ENCODE measurements around the gene GRK6.

The GRK6 gene

DNA sequence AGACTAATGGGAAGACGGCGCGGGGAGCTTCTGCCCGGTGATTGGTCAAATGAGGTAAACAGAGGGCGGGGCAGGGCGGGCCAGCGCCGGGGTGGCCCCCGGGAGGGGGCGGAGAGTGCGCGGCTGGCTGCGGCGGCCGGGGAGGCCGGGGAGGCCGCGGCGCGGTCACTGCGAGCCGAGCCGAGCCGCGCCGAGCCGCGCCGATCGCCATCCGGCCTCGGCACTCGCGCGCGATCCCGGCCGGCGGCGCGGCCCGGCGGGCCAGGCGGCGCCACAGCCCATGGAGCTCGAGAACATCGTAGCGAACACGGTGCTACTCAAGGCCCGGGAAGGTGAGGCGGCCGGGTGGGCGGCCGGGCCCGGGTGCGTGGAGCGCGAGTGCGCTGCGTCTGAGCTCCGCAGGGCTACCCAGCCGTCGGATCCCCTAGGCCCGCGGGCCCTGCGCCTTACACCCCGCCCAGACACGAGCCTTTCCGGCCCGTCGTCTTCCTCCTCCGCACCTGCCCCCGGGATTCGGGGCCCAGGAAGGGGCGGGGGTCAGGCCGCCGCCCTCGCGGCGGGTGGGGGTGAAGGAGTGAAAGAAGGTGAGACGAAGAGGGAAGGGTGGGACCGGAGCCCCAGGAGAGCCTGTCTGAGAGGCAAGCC, at the start of gene GRK6:
TSS of gene GRK6 (plus strand) at position 111 of the 645 bp plus-strand sequence. CDS start at position 281, 170 bp downstream.
- DNase-seq: no peak

DNA sequence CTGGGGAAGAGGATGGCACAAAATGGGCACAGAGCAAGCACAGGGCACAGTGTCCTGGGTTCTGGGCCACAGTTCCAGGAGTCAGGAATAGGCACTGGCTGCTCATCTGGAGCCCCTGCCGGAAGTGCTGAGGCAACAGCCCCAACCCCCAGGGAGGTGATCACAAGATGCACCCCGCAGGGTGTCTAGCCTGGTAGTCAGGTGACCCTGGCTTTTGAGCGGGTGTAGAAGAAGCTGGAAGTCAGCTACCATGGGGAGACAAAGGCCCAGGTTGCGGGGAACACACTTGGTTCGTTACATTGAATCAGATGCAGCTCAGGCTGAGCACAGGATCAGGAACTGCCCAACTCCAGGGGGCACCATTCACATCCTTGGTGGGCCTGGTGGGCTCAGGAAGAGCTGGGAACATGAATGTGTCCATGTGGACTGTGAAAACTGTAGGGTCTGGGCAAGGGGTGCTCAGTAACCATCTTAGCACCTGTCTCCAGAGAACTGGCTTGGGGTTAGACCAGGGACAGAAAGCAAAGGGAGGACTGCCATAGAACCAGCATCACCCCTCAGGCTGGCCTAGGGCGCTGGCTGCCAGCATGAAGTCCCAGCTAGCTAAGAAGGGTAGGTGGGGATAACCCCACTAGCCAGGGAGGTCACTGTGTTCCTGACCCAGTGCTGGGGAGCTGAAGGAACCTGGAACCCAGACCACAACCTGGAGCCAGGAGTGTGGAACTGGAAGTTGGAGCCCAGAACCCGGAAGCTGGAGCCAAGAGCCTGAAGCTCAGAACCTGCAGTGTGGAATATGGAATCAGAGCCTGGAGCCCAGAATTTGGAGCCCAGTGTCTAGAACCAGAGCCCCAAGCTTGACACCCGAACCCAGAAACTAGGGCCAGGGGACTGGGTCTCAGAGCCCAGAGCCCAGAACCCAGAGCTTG, 48.4 kb upstream of the GRK6 start:
- no peak for DNase-seq

DNA sequence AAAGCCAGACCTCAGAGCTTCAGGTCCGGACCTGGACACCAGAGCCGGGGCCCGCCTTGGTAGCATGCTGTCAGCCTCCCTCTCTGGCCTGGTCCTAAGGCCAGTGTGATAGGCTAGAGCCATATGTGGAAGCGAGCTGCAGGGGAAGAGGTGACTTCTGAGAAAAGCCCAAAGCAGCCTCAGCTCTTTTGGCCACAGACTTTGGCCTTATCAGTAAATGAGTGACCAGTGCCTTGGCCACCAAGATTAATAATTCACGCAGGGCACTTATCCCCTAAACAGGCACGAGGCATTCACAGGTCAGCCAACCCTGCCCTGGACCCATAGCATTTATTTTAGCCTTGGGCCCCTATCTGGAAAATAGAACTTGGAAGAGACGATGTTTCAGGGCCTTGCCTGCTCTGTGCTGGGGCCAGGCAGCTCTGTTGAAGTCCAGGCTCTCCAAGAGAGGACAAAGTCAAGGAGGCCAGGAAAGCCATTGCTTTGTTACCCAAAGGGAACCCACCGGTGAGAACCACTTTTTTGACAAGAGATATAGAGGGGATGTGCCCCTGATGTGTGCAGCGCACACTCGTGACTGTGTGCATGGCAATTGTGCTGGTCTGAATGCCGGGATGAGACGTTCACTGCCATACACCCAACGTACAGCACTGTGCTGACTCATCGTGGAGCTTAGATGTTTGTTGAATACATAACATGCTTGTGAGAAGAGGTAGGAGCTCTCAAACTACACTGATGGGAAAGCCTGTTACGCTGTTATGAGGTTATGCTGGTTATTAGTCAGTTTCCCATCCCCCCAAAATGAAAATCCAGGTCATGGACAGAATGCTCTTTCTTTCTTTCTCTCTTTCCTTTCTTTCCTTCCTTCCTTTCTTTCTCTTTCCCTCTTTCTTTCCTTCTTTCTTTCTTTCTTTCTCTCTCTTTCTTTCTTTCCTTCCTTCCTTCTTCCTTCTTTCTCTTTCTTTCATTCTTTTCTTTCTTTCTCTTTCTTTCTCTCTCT, 47.3 kb upstream of the GRK6 start:
- no peak for DNase-seq

DNA sequence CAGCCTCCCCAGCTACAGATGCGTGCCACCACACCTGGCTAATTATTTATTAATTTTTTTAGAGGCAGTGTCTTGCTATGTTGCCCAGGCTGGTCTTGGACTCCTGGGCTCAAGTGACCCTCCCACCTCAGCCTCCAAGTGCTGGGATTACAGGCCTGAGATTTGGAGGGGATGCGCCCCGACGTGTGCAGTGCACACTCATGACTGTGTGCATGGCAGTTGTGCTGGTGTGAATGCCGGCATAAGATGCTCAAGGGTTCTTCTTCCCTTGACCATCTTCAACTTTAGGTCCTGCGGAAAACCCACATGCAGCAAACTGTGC, 45.7 kb upstream of the GRK6 start:
- no peak for DNase-seq

DNA sequence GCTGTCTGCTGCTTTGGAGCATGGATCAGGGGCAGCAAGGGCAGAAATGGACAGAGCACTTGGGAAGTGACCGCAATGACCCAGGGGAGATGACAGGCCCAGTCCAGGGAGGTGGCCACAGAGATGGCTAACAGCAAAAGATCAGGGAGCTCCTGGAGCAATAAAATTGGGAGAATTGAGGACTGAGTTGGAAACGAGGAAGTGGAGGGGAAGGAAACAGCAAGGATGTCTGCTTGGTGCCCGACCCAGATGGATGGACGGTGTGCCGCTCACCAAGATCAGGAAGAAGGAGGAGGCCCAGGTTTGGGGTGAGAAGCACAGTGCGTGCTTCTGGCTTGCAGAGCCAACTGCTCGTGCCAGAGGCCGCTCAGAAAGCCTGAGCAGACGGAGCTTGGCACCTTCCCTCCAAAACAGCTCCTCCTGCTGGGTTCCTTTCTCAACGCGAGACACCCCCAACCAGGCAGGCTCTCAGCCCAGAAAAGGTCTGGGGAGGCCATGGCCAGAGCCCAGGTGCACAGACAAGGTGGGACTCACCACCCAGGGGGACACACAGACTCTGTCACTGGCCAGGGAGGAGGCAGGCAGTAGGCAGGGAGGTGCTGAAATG, 44.0 kb upstream of the GRK6 start:
- no peak for DNase-seq

DNA sequence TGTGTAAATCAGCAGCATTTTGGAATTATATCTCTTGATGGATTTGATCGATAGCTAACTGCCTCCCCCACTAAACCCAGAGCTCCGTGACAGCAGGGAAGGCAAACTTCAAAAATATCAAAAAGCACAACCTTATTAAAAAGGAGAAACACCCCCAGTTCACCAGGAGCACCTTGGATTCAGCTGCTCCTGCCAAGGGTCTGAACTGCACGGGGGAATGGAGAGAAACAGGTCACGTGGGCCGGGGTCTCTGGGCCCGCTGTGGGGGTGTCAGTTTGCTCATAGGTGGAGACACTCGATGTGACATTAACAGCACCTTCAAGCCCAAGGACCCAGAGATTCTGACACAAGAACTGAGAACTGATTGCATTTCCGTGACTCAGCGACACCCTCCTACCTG, 43.3 kb upstream of the GRK6 start:
- no peak for DNase-seq

DNA sequence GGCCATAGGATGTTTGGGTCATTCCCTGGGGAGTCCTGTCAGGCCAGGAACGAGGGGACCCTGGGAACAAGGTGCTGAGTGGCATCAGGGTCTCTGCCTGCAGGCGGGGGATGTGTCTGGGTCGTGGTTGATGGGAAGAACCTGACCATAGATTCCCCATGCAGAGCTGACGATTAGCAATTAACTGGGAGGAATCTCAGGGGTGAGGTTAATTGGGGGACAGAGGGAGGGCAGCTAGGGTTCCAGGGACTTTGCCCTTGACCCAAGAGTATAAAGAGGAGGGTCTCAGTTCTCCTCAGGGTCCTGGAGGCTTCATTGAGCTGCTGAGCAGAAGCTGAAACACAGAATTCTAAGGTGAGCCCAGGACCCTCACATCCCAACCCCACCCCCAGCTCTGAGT, 42.3 kb upstream of the GRK6 start, which contains the start of gene SLC34A1:
TSS of gene SLC34A1 (plus strand) at position 301 of the 400 bp plus-strand sequence. CDS start 1,308 bp downstream, outside the sequence.
- no peak for DNase-seq

DNA sequence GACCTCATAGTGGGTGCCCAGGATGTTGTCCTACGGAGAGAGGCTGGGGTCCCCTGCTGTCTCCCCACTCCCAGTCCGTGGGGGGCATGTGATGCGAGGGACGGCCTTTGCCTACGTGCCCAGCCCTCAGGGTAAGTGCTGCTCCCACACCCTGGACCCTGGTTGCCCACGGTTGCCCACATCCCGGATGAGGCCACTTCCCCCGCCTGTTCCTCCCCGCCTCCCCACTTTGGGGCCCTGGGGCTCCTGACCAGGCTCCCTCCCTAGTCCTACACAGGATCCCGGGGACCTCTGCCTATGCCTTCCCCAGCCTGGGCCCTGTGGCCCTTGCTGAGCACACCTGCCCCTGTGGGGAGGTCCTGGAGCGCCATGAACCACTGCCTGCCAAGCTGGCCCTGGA, 40.8 kb upstream of the GRK6 start:
- DNase-seq: no peak

DNA sequence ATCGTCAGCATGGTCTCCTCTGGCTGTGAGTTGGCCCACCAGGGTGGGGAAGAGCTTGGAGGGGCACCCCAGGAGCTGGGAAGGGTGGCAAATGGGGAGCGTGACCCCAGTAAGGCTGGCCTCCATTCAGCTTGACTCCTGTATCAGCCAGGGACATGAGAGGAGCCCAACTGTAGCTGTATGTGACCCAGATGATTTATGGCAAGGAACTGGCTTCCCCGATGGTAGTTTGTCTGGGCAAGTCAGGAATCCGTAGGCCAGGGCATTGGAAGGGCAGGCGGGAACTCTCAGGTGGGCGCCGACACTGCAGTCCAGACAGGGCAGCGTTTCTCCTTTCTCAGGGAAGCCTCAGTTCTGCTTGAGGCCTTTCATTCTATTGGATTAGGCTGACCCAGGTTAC, 39.9 kb upstream of the GRK6 start:
- no peak for DNase-seq

DNA sequence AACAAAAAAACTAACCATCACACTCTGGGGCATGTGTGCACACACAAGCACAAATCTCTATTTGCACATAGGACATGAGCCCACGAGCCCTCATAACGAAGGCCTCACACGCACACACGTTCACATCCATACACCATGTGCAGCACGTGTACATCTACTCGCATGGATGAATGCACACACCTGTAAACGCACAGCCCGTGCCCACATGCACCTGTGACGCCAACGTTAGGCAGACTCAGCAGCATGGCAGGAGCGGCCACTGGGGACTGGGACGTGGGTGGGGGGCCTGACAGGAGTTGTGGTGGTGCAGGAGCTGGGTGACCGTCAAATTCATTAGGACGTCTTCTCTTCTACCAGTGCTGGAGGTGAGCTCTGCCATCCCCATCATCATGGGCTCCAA, 39.1 kb upstream of the GRK6 start:
- no peak for DNase-seq

DNA sequence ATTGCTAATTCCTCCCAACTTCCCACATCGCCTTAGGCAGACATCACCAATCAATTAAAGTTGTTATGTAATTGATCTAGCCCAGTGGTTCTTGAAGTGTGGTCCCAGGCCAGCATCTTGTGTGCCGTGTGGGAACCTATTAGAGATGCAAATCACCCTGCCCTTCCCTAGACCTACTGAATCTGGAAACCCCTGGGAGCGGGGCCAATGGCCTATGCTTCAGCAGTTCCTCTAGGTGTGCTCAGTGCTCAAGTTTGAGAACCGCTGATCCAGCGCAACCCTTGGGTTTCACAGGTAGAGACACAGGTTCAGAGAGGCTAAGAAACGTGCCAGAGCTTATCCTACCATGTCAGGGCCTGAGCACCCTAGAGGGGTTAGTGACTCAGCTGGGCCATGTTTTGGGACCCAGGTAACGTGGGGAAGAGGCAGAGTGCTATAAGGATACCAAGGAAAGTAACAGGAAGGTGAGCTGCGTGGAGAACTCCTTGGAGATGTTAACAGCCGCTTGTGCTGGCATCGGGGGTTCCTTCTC, 37.9 kb upstream of the GRK6 start:
- DNase-seq: no peak

DNA sequence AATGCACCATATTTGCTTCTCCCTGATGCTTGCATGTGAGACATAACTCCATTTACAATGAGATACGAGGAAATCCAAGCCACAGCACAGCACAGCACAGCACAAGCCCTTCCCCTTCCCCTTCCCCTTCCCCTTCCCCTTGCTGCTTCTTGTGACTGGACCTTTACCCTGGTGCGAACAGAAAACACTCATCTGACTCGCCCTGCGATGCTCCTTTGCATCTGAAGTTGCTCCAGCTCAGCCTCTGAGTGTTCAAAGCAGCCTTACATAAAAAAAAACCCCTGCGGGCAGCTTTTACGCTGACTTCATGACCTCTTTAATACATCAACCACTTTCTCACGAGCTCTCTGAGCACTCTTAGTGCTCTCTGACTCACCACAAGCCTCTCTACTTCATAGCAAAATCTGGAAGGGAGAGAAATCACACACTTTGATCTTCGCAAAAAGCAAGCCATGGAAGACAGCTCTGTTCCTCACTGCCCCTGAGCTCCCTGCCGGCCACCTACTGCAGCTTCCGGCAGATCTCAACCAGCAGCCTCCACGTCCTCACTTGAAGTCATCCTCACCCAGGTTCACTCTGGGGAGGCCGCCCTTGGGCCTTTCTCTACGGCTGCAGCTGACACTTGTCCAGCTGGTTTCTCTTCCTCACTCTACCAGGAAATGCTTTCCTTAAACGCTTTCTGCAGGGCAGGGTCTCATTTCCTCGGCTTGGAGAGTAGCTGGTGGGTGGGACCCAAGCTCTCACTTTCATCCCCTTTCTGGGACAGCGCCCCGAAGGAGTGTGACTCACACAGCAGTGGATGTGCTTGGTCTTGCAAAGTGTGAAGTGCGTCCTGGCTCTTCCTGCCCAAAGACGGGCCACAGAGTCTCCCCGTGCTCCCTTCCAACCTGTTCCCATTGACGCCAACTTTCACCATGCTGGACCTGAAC, 37.0 kb upstream of the GRK6 start:
- no peak for DNase-seq

DNA sequence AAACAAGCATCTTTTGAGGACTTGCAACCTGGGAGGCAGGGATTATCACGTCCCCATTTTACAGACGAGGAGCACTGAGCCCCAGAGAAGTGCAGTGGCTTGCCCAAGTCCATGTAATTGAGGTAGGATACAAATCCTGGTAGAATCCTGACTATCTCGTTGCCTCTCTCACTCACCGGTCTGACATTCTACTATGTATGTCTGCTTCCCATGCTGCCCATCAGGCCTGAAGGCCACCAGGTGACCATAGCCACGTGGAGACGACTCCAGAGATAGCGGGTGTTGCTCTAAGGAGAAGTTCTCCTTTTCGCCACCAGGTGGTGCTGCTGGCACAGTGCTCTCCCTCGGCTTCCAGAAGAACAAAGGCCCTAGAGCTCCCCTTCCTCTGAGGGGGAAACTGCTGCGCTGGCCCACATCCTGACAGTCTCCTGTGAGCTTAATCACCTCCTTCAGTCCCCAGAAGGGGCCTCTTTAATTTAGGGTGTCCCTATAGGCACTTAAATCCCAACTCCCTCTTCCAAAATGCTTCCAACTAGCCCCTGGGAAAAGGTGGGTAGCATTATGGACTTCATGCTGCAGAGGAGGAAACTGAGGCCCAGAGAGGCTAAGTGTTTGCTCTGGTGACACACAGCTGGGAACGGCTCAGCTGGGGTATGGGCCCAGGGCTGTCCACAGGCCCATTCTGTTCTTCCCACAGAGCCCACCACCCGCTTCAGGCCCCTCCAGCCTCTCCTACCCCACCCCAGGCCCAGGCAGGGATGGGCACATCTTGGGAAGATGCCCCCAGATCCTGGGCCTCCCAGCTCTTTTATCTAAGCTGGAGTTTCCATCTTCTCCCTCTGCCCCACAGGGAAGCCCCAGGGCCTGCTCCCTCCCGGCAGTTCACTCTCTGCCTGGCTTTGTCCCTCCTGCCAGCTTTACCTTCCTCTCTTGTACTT, 35.8 kb upstream of the GRK6 start:
- peak; percentile 79 for DNase-seq

DNA sequence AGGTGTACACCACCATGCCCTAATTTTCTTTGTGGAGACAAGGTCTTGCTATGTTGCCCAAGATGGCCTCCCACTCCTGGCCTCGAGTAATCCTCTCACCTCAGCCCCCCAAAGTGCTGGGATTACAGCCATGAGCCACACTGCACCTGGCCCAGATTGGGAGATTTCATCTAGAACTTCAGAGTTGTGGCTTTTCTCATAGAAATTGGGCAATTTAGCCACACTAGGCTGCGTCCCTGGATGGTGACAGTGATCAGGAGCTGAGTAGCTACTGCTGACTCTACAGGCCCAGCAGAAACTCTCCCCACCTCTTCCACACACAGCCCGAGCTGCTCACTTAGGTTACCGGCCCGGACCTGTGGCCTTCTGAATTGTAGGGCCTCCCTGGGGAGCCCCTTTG, 33.7 kb upstream of the GRK6 start:
- DNase-seq: no peak

DNA sequence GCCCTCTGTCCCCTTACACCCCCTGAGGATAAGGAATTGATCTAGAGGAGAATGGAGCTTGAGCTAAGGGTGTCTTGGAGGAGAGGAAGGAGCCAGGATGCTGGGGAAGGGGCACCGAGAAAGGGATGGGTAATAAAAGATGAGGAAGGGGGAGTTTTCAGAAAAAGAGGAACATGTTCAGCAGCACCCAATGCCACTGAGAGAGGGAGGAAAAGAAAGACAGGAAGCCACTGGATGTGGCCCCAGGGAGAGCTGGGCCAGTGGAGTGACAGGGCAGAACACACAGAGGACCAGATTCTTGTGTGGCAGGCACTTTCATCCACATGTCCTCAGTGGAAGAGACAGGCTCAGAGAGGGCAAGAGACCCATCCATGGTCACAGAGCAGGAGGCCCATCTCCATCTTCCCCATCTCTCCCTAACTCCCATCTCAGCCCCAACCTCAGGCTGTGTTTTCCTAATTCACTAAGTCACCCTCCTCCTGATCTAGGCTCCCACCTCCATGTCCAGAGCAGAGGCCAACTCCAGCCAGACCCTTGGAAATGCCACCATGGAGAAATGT, 33.2 kb upstream of the GRK6 start:
- DNase-seq: no peak

DNA sequence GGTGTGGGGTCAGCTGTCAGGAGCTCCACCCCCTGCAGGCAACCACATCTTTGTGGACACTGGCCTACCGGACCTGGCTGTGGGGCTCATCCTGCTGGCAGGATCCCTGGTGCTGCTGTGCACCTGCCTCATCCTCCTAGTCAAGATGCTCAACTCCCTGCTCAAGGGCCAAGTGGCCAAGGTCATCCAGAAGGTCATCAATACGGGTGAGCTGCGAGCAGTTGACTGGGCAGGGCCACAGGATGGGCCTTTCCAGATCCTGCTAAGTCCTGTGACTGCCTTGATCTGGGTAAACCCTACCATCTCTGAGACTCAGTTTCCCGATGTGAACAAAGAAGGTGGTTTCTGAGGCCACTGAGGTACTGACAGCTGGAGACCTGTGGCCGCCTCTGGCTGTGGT, 32.5 kb upstream of the GRK6 start:
- DNase-seq: no peak

DNA sequence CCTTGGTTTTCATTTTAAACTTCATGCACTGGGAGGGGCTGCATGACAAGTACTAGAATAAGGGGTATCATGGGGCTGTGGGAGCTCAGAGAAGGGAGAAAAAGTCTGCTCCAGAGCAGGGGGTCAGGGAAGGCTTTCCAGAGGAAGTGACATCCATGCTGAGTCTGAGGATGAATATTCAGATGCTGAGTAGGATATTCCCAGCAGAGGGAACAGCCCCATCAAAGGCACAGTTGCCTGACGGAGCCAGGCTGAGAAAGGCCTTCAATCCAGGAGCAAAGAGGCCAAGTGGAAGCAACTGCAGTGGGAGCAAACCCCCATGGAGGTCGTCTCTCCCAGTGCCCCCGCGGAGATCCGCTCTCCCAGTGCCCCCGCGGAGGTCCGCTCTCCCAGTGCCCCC, 30.4 kb upstream of the GRK6 start:
- DNase-seq: no peak

DNA sequence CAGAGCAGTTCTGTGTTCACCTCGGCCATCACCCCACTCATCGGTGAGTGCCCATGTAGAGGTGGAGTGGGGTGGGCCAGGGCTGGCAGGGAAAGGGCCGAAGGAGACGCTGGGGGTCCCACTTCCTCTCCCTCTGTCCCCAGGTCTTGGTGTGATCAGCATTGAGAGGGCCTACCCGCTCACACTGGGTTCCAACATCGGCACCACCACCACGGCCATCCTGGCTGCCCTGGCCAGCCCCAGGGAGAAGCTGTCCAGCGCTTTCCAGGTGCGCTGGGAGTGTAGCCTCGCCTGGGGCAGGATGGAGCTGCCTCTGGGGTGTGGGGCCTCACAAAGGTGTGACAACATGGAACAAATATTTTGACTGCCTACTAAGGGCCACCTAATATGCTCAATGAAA, 29.7 kb upstream of the GRK6 start:
- no peak for DNase-seq

DNA sequence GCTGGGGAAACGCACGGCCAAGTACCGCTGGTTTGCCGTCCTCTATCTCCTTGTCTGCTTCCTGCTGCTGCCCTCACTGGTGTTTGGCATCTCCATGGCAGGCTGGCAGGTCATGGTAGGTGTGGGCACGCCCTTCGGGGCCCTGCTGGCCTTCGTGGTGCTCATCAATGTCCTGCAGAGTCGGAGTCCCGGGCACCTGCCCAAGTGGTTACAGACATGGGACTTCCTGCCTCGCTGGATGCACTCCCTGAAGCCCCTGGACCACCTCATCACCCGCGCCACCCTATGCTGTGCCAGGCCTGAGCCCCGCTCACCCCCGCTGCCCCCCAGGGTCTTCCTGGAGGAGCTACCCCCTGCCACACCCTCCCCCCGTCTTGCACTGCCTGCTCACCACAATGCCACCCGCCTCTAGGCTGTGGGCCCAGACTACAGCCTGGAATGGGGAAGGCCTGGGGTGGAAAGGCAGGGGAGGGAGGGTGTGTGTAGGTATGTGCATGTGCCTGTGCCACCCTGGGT, 28.5 kb upstream of the GRK6 start:
- no peak for DNase-seq
